ENCODE results near the gene ZNF37A.
"Not testable (repeated sequence)": the region's sequence is repeated elsewhere in the genome, so short reads cannot be mapped to it uniquely, and the experiment has no call there.

Gene ZNF37A

GRCh38 chr10:38094158-38094926, at the start of gene ZNF37A:
ZNF37A (plus strand) TSS chr10:38094337; CDS start chr10:38096618, 2,281 bp downstream.
- peak; percentile 92 for FAIRE-seq

DNA sequence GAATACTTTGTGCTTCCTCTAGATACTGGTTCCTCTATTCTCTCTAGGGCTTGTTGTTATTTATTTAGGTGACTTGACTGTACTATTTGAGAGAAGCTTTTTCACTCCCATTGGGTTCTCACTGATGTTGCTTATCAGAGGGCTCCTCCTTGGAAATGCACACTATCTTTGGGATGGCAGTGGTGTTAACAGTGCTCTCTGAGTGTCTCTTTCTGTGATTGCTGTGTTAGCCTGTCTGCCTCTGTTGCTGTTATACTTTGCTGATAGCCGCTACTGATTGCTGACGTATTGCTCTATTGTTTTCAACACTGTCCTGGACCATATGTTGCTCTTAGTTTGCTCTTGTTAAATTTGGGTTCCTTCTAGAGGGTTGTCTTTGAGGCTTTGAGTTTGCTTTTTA, 49.0 kb upstream of the ZNF37A start:
- no peak for FAIRE-seq

DNA sequence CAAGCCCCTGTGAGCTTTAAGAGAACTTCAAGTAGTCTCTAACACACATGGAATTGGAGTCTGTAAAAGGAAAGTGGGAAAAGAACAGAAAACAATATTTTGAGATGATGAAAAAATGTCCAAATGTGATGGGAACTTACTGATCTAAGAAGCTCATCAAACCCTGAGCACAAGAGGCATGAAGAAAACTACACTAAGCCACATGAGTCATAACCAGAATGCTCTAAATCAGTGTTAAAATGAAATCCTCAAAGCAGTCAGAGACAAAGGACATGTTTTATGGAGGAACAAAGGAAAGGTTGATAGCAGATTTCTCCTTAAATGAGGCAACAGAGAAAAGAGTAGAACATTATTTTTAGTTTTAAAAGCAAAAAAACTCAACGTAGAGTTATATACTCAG, 46.5 kb upstream of the ZNF37A start:
- FAIRE-seq, result no peak

GRCh38 chr10:38050212-38050611, 43.9 kb upstream of the ZNF37A start:
- FAIRE-seq, result no peak

DNA sequence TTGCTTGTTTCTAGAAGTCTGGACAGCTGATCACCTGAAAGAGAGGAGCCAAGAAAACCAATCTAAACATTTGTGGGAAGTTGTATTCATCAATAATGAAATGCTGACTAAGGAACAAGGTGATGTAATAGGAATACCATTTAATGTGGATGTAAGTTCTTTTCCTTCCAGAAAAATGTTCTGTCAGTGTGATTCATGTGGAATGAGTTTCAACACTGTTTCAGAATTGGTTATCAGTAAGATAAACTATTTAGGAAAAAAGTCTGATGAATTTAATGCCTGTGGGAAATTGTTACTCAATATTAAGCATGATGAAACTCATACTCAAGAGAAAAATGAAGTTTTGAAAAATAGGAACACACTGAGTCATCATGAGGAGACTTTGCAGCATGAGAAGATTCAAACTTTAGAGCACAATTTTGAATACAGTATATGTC, 39.8 kb upstream of the ZNF37A start:
- FAIRE-seq, result no peak

GRCh38 chr10:38055274-38055894, 38.8 kb upstream of the ZNF37A start:
- FAIRE-seq, result not testable (repeated sequence)

DNA sequence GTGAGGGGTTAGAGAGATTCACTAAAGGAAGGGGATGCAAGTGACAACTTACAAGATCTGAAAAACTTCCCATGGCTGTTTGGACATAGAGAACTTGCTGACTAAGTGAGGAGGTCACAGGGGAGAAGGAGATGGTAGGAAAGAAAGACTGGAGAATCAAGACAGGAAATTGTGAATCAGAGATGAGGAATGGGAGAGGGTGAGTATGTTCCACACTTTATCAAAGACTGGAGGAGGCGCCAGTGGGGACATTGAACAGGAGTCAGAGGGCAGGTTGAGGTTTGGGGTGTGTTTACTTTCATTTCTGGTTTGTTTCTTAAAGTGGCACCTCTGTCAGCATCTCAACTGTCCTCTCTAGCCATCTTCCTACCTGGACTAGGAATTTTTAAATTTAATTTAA, 24.5 kb upstream of the ZNF37A start:
- FAIRE-seq, result not testable (repeated sequence)

- no peak for FAIRE-seq
Measured at GRCh38 chr10:38070501-38070900, 23.6 kb upstream of the ZNF37A start.

GRCh38 chr10:38072552-38072951, 21.6 kb upstream of the ZNF37A start:
- FAIRE-seq, result no peak

DNA sequence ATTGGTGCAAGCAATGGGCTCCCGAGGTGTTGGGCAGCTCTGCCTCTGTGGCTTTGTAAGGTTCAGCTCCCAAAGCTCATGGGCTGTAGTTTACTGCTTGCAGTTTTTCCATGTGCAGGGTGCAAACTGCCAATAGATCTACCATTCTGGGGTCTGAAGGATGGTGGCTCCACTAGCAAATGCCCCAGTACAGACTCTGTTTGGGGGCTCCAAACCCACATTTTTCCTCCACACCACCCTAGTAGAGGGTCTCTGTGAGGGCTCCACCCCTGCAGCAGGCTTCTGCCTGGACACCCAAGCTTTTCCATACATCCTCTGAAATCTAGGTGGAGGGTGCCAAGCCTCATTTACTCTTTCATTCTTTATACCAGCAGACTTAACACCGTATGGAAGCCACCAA, 17.4 kb upstream of the ZNF37A start:
- FAIRE-seq, result no peak

DNA sequence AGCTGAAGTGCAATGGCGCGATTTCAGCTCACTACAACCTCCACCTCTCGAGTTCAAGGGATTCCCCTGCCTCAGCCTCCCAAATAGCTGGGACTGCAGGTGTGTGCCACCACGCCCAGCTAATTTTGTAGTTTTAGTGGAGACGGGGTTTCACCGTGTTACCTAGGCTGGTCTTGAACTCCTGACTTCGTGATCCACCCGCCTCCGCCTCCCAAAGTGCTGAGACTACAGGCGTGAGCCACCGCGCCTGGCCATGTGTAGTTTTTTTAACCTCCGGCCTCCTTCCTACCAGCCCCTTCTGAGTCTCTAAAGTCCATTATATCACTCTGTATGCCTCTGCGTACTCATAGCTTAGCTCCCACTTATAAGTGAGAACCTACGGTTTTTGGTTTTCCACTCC, 819 bp upstream of the ZNF37A start:
- not testable (repeated sequence) for FAIRE-seq

- FAIRE-seq, result no peak
Measured at GRCh38 chr10:38093816-38094157, 350 bp upstream of the ZNF37A start.

DNA sequence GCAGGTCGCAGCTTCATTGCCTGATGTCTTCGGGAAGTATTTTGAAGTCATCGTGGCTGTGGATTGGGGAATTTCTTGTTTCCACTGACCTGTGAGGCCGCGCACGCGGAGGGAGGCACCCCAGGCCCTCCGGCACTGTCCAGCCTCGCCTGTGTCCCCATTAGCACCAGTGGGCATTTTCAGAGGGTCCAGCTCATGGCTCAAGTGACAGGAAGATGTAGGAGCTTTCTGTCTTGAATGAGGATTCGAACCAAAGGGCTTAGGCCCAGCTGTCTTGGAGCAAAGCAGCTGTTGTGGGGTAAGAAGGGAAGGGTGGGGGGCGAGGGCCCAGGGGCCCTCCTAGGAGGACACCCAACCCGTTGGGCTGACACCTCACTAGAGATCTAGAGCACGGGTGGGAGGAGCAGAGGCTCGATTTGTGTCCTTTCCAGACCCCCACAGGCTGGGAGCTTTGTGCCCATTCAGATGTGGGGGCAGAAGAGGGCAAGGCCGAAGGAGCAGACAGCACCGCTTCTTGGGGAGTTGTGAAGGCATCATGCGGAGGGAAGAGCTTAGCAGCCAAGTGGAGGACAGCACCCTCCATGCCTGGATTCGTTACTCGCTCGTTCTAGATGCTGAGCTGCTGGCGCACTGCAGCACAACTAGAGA, 914 bp downstream of the ZNF37A start:
- FAIRE-seq, result no peak

GRCh38 chr10:38102880-38103279, 8.7 kb downstream of the ZNF37A start:
- FAIRE-seq, result no peak

GRCh38 chr10:38103756-38104155, 9.6 kb downstream of the ZNF37A start:
- FAIRE-seq, result no peak

GRCh38 chr10:38112159-38112558, 18.0 kb downstream of the ZNF37A start:
- FAIRE-seq, result no peak

GRCh38 chr10:38118072-38118807, 24.1 kb downstream of the ZNF37A start:
- FAIRE-seq, result no peak

- no peak for FAIRE-seq
Measured at GRCh38 chr10:38119038-38119437, 24.9 kb downstream of the ZNF37A start.

DNA sequence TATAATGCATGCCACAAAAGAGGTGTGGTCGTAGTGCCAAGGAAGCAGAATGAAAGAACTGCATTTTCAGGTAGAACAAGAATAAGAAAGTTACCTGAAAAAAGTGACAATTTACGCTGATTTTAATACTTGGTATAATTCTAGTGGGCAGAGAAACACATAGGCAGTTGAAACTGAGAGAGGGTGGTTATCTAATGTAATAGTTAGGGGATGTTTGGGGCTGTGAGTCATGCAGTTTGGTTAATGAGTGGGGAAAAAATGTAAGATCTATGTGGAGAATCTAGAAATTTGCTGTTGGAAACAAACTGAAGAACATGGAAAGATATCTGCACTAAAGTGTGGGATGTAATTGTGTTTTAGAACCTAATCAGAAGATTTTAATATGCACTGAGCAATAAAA, 33.7 kb downstream of the ZNF37A start:
- no peak for FAIRE-seq

DNA sequence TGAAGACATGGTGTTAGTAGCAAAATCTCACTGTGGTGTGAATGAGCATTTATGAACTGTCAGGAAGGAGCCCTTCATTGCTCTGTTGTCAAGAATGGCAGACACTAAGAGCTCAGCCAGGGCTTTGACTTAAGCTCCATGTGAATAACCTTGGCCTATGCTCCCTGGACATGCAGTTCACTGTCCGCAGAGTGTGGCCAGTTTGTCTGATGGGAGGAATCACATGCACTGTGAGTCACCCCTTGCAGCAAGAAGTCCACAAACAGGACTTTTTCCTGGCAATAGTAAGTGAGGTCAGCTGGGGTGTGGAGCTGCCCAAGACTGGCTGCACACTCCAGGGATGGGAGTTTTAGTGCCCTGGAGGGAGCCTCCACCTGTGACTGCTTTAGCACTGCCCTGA, 49.5 kb downstream of the ZNF37A start:
- no peak for FAIRE-seq

GRCh38 chr10:38146579-38147333, 52.6 kb downstream of the ZNF37A start:
- no peak for FAIRE-seq

DNA sequence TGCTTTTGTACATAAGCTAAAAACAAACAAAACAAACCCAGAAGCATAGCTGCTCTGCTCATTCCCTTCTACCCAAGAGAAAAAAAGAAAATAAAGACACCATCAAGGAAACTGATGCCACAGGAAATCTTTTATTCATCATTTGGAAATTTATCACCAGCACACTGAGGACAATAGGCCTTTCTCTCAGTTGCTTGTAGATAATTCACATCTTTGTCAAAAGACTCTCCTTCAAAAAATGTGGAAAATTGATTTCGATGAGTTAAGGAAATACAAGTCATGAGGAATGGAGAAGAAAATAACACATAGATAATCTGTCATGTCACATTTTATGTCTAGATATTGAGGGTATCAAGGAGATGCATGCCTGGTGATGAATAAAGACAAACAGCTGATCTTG, 53.5 kb downstream of the ZNF37A start:
- FAIRE-seq, result no peak
